DND-41 (cell line): ENCODE measurements around the gene PRND.

Experiments
- CTCF ChIP-seq: IDR thresholded peaks from 2 replicates; pipeline ENCODE4 v1.5.1; 2012; ENCODE audit warnings: borderline replicate concordance, low read length, moderate library complexity, mild to moderate bottlenecking; ENCODE audit not compliant: poor library complexity, severe bottlenecking; ENCODE audit errors: extremely low read depth
- EZH2 ChIP-seq: IDR thresholded peaks from 3 replicates; pipeline ENCODE4 v1.6.1; 2012; ENCODE audit warnings: borderline replicate concordance, low read depth, mild to moderate bottlenecking, moderate library complexity, low read length, inconsistent platforms; ENCODE audit not compliant: severe bottlenecking

- TF ChIP-seq EZH2 (no peak), CTCF (no peak)
Observed at GRCh38 chr20:4672948-4673347, 48.8 kb upstream of the PRND start.
